COLO668 (cell line): Measurements from ENCODE around the gene GPR55.
"Not testable (repeated sequence)": the region's sequence is repeated elsewhere in the genome, so short reads cannot be mapped to it uniquely, and the experiment has no call there.

Source experiments
- DNase-seq: peaks from one replicate; lab custom pipeline; 2025; ENCODE audit not compliant: unreplicated experiment; lab: John Stamatoyannopoulos, UW

The GPR55 gene

GRCh38 chr2:230951396-230951795 is 26.4 kb upstream of the GPR55 start:
- DNase-seq = no peak

- no peak for DNase-seq
Measured at GRCh38 chr2:230950874-230951339, 25.9 kb upstream of the GPR55 start.

- no peak for DNase-seq
Measured at GRCh38 chr2:230949966-230950873, 25.2 kb upstream of the GPR55 start.

- no peak for DNase-seq
Measured at GRCh38 chr2:230947908-230948365, 22.9 kb upstream of the GPR55 start.

GRCh38 chr2:230947235-230947576 is 22.2 kb upstream of the GPR55 start:
- no peak for DNase-seq

GRCh38 chr2:230946429-230947234 is 21.6 kb upstream of the GPR55 start:
- DNase-seq = no peak

- DNase-seq = no peak
Measured at GRCh38 chr2:230944757-230945372, 19.8 kb upstream of the GPR55 start.

- DNase-seq = no peak
Measured at GRCh38 chr2:230944123-230944653, 19.1 kb upstream of the GPR55 start.

GRCh38 chr2:230942920-230943896 is 18.2 kb upstream of the GPR55 start:
- DNase-seq = no peak

- no peak for DNase-seq
Measured at GRCh38 chr2:230942371-230942770, 17.3 kb upstream of the GPR55 start.

- no peak for DNase-seq
Measured at GRCh38 chr2:230941202-230942180, 16.4 kb upstream of the GPR55 start.

- no peak for DNase-seq
Measured at GRCh38 chr2:230940471-230940815, 15.4 kb upstream of the GPR55 start.

GRCh38 chr2:230939691-230940470 is 14.8 kb upstream of the GPR55 start:
- no peak for DNase-seq

- DNase-seq = no peak
Measured at GRCh38 chr2:230939066-230939591, 14.1 kb upstream of the GPR55 start.

- no peak for DNase-seq
Measured at GRCh38 chr2:230938516-230939065, 13.5 kb upstream of the GPR55 start.

- DNase-seq = no peak
Measured at GRCh38 chr2:230938098-230938497, 13.1 kb upstream of the GPR55 start.

- DNase-seq = no peak
Measured at GRCh38 chr2:230937362-230937761, 12.3 kb upstream of the GPR55 start.

GRCh38 chr2:230936243-230936642 is 11.2 kb upstream of the GPR55 start:
- DNase-seq = not testable (repeated sequence)
